IMR-90 (cell line): ENCODE results near the gene KIFBP. TPM values are rescaled to one million over a fixed set of nuclear protein-coding genes. Genes with fewer than 3 reads are reported as not detected.

Source experiments
- ATAC-seq: fragments of 200-7000 bp; cut with Tn5 transposase; 2 replicates; pipeline ENCODE4 v1.9.1; 2020; ENCODE audit warnings: low read depth, mild to moderate bottlenecking, moderate library complexity
- BruUV-seq: library from RNA; stranded (reverse); fragments of 400-500 nt; replicated peaks from 2 replicates; lab custom pipeline; 2021; lab: Mats Ljungman, UMichigan
- CTCF ChIA-PET: fragments of 300-600 bp; formaldehyde crosslinking; extraction: SDS; loops from one replicate; lab custom pipeline; 2021; ENCODE audit warnings: antibody characterized with exemption; lab: Yijun Ruan, JAX
- POLR2A ChIA-PET: fragments of 300-600 bp; sonication (Branson Sonifier 250); formaldehyde crosslinking; loops from one replicate; lab custom pipeline; 2022; ENCODE audit warnings: antibody characterized with exemption; ENCODE audit not compliant: unreplicated experiment; lab: Charles Lee
- DNase-seq: peaks from one replicate; pipeline ENCODE4 v3.0.0; 2013
- H2AFZ ChIP-seq: replicated peaks from 2 replicates; pipeline ENCODE3; 2013; ENCODE audit warnings: low read length, mild to moderate bottlenecking; ENCODE audit not compliant: poor library complexity
- H2AK5ac ChIP-seq: 2 replicates; pipeline ENCODE4 v1.6.1; 2013; ENCODE audit warnings: low read depth, low read length, inconsistent platforms
- H2AK9ac ChIP-seq: replicated peaks from 2 replicates; pipeline ENCODE3; 2013; ENCODE audit warnings: mild to moderate bottlenecking, low read depth, low read length, moderate library complexity; ENCODE audit not compliant: poor library complexity
- H2BK120ac ChIP-seq: 2 replicates; pipeline ENCODE4 v1.6.1; 2013; ENCODE audit warnings: low read depth, low read length, inconsistent platforms
- H2BK15ac ChIP-seq: 3 replicates; pipeline ENCODE4 v1.6.1; 2013; ENCODE audit warnings: low read depth, low read length, inconsistent platforms
- H2BK20ac ChIP-seq: 2 replicates; pipeline ENCODE4 v1.6.1; 2013; ENCODE audit warnings: low read depth, mild to moderate bottlenecking, inconsistent platforms, low read length, moderate library complexity
- H2BK5ac ChIP-seq: 2 replicates; pipeline ENCODE4 v1.6.1; 2013; ENCODE audit warnings: mild to moderate bottlenecking, low read depth, low read length, inconsistent platforms; ENCODE audit not compliant: poor library complexity, severe bottlenecking
- H3K14ac ChIP-seq: replicated peaks from 2 replicates; pipeline ENCODE4 v1.6.1; 2013; ENCODE audit warnings: low read depth, low read length, inconsistent platforms
- H3K18ac ChIP-seq: 2 replicates; pipeline ENCODE4 v1.6.1; 2013; ENCODE audit warnings: low read depth, low read length, control low read depth
- H3K23ac ChIP-seq: 2 replicates; pipeline ENCODE4 v1.6.1; 2013; ENCODE audit warnings: low read depth, low read length, inconsistent platforms
- H3K27ac ChIP-seq: 2 replicates; pipeline ENCODE4 v1.5.1; 2013; ENCODE audit warnings: mild to moderate bottlenecking, control low read depth, low read length; ENCODE audit not compliant: insufficient read depth
- H3K27me3 ChIP-seq: 2 replicates; pipeline ENCODE4 v1.6.1; 2013; ENCODE audit warnings: low read length; ENCODE audit not compliant: control insufficient read depth, insufficient read depth
- H3K36me3 ChIP-seq: 2 replicates; pipeline ENCODE4 v1.6.1; 2013; ENCODE audit warnings: low read length, mixed read lengths; ENCODE audit not compliant: control insufficient read depth, insufficient read depth
- H3K4ac ChIP-seq: 2 replicates; pipeline ENCODE4 v1.6.1; 2013; ENCODE audit warnings: low read depth, low read length, inconsistent platforms
- H3K4me1 ChIP-seq: 2 replicates; pipeline ENCODE4 v1.6.1; 2013; ENCODE audit warnings: low read length, mixed read lengths; ENCODE audit not compliant: control insufficient read depth, insufficient read depth
- H3K4me2 ChIP-seq: 2 replicates; pipeline ENCODE4 v1.6.1; 2013; ENCODE audit warnings: low read depth, mild to moderate bottlenecking, control low read depth, low read length, moderate library complexity
- H3K4me3 ChIP-seq: 2 replicates; pipeline ENCODE4 v1.5.1; 2013; ENCODE audit warnings: low read depth, mild to moderate bottlenecking, control low read depth, low read length, moderate library complexity; ENCODE audit not compliant: insufficient read depth
- H3K56ac ChIP-seq: 2 replicates; pipeline ENCODE4 v1.6.1; 2013; ENCODE audit warnings: low read length, inconsistent platforms; ENCODE audit not compliant: insufficient read depth; ENCODE audit errors: extremely low read depth
- H3K79me1 ChIP-seq, 2 experiments: 2 replicates each; pipeline ENCODE4 v1.6.1; 2013; ENCODE audit warnings: low read length in 2 of 2, inconsistent platforms in 1 of 2, low read depth in 1 of 2
- H3K9ac ChIP-seq: 2 replicates; pipeline ENCODE4 v1.6.1; 2013; ENCODE audit warnings: low read depth, low read length, control low read depth
- H3K9me1 ChIP-seq: 2 replicates; pipeline ENCODE4 v1.6.1; 2013; ENCODE audit warnings: low read length, inconsistent platforms; ENCODE audit not compliant: insufficient read depth
- H3K9me3 ChIP-seq: 2 replicates; pipeline ENCODE4 v1.6.1; 2013; ENCODE audit warnings: low read length; ENCODE audit not compliant: control insufficient read depth, insufficient read depth
- H4K20me1 ChIP-seq: 2 replicates; pipeline ENCODE4 v1.6.1; 2013; ENCODE audit warnings: low read length, inconsistent platforms; ENCODE audit not compliant: insufficient read depth
- H4K5ac ChIP-seq: 2 replicates; pipeline ENCODE4 v1.6.1; 2013; ENCODE audit warnings: mild to moderate bottlenecking, low read depth, low read length, control low read depth
- H4K8ac ChIP-seq, 2 experiments: 2 replicates each; pipeline ENCODE4 v1.6.1; 2013; ENCODE audit warnings: low read depth in 2 of 2, low read length in 2 of 2, control low read depth in 1 of 2, inconsistent platforms in 1 of 2
- H4K91ac ChIP-seq: 2 replicates; pipeline ENCODE4 v1.6.1; 2013; ENCODE audit warnings: low read depth, low read length, inconsistent platforms; ENCODE audit not compliant: insufficient read depth
- MAFK ChIP-seq: IDR thresholded peaks from 2 replicates; pipeline ENCODE4 v1.6.1; 2012; ENCODE audit warnings: low read depth, low read length, improper control_type of control experiment
- MAZ ChIP-seq: IDR thresholded peaks from 2 replicates; pipeline ENCODE4 v1.6.1; 2012; ENCODE audit warnings: low read depth, mild to moderate bottlenecking, low read length, improper control_type of control experiment, moderate library complexity, borderline replicate concordance
- POLR2A ChIP-seq: IDR thresholded peaks from 2 replicates; pipeline ENCODE4 v1.6.1; 2012; ENCODE audit warnings: mild to moderate bottlenecking, low read depth, low read length
- RCOR1 ChIP-seq: IDR thresholded peaks from 2 replicates; pipeline ENCODE4 v1.6.1; 2012; ENCODE audit warnings: mild to moderate bottlenecking, low read length, improper control_type of control experiment; ENCODE audit not compliant: insufficient replicate concordance
- USF2 ChIP-seq: fragments of 150-350 bp; IDR thresholded peaks from 2 replicates; pipeline ENCODE4 v1.6.1; 2017; ENCODE audit warnings: mild to moderate bottlenecking, antibody characterized with exemption, low read length, low read depth
- WGBS, 2 experiments: methylation state at CpG; one replicate each; pipeline versions ENCODE4 v1.1.5 to v1.1.7; 2013; ENCODE audit warnings: missing lambda C conversion rate in 2 of 2; ENCODE audit not compliant: insufficient read length in 1 of 2; ENCODE audit errors: extremely low coverage in 2 of 2; 5-methylcytosine and 5-hydroxymethylcytosine counted together
- dilution Hi-C: fragments of 300-500 bp; cut with HindIII; formaldehyde crosslinking; loops from one replicate; pipeline ENCODE4 v1.14.3; 2018; ENCODE audit warnings: low sequenced_read_pairs; ENCODE audit not compliant: unreplicated experiment
- in situ Hi-C: fragments of 300-500 bp; cut with MboI; formaldehyde crosslinking; loops from 3 replicates; pipeline ENCODE4 v1.14.3; 2019; ENCODE audit warnings: low sequenced_read_pairs, inconsistent platforms, mixed read lengths
- intact Hi-C: fragments of 100-400 bp; cut with micrococcal nuclease; formaldehyde crosslinking; loops from 2 replicates; pipeline ENCODE4 v1.10.0; 2022
- polyA plus RNA-seq, 3 experiments: library from polyadenylated mRNA; depleted of rRNA; stranded (reverse); fragments of >200 nt; gene quantifications; 2 replicates each; pipeline ENCODE4 v1.2.3, GENCODE V29; 2012; ENCODE audit warnings: low replicate concordance in 1 of 3
- total RNA-seq: library from RNA; depleted of rRNA; stranded (reverse); fragments of >200 nt; gene quantifications from 2 replicates; pipeline ENCODE4 v1.2.3, GENCODE V29; 2012

Gene KIFBP
- total and polyA plus RNA-seq, 2 of the 4 experiments (the other 2 are of a cell fraction) = 30.6 to 51.3 TPM

- TF ChIP-seq RCOR1 (no peak), POLR2A (no peak), MAZ (no peak), MAFK (no peak), USF2 (no peak)
- intact Hi-C loops = no loop called here
- H2AK5ac ChIP-seq = peak overlapping the region; percentile 61
- H3K27ac ChIP-seq = no peak overlapping the region
- H3K36me3 ChIP-seq = no peaks in the 10 kb centered on the region
- H2AK9ac ChIP-seq = no peak overlapping the region
- no peak overlapping the region for H3K9ac ChIP-seq
- H3K56ac ChIP-seq = no peak overlapping the region
- no peaks in the 10 kb centered on the region for H4K20me1 ChIP-seq
- peak overlapping the region; percentile 76; the same call in 1 of the 2 replicates for H4K91ac ChIP-seq
- H3K14ac ChIP-seq = no peak overlapping the region
- in situ Hi-C loops = no loop called here
- ATAC-seq (no peak), DNase-seq (no peak)
- H3K4ac ChIP-seq = peak overlapping the region; percentile 82
- H4K8ac ChIP-seq = peak overlapping the region in 1 of 2 experiments; percentile 64; a peak in 3 of 4 replicates
- H4K5ac ChIP-seq = no peak overlapping the region; the same call in 1 of the 2 replicates
- dilution Hi-C loops = no loop called here
- ChIA-PET POLR2A (no interaction called here), CTCF (interaction anchor here (0.6 kb wide), 1 partner anchor 136 kb away, joined by 8 read pairs; no protein-coding TSS in a partner anchor)
- H2BK5ac ChIP-seq = no peak overlapping the region
- no peak overlapping the region for H3K18ac ChIP-seq
- H3K23ac ChIP-seq = 0 out of 2 replicates have a peak overlapping the region, but pooled peaks have one; percentile 44
- no peak overlapping the region for H2AFZ ChIP-seq
- peaks cover 36% of the 10 kb centered on the region for H3K9me1 ChIP-seq
- H3K79me1 ChIP-seq = peaks cover 0 to 16% of the 10 kb centered on the region in 2 experiments; a peak in 2 of 4 replicates
- no peak overlapping the region for H3K4me3 ChIP-seq
- WGBS, 2 experiments = 100% methylated on average over 1 of the region's 8 CpGs; no CpG with 5 or more reads in 1 of the 2 experiments
- peaks cover 25% of the 10 kb centered on the region for H3K4me1 ChIP-seq
- H3K4me2 ChIP-seq = no peak overlapping the region
- H2BK20ac ChIP-seq = peak overlapping the region; percentile 68; the same call in 1 of the 2 replicates
- no TSS peak for BruUV-seq
- peak overlapping the region; percentile 79 for H2BK120ac ChIP-seq
- H3K9me3 ChIP-seq = no peaks in the 10 kb centered on the region
- no peaks in the 10 kb centered on the region for H3K27me3 ChIP-seq
- 0 out of 3 replicates have a peak overlapping the region, but pooled peaks have one; percentile 54 for H2BK15ac ChIP-seq
Observed at GRCh38 chr10:69060127-69060798, 71.7 kb downstream of the KIFBP start.
